HepG2 (cell line): Measurements from ENCODE around the gene ARID1A. TPM values are rescaled to one million over a fixed set of nuclear protein-coding genes. Genes with fewer than 3 reads are reported as not detected.

Experiments used
- ATAC-seq: fragments of 200-7000 bp; cut with Tn5 transposase; 3 replicates; pipeline ENCODE4 v1.9.1; 2020; ENCODE audit warnings: mild to moderate bottlenecking, moderate library complexity
- BruUV-seq: library from RNA; stranded (reverse); fragments of 400-500 nt; replicated peaks from 2 replicates; lab custom pipeline; 2021; lab: Mats Ljungman, UMichigan
- CTCF ChIA-PET: fragments of 300-600 bp; formaldehyde crosslinking; extraction: SDS; loops from one replicate; lab custom pipeline; 2021; ENCODE audit warnings: low total read pairs, inconsistent platforms, low intra/inter-chr PET ratio; lab: Yijun Ruan, JAX
- POLR2A ChIA-PET: fragments of 350-600 bp; sonication (Branson Sonifier 250); formaldehyde crosslinking; loops from one replicate; lab custom pipeline; 2020; ENCODE audit warnings: antibody characterized with exemption, inconsistent platforms; lab: Yijun Ruan, JAX
- DNase-seq: peaks from one replicate; pipeline ENCODE4 v3.0.0-alpha.2; 2015; ENCODE audit warnings: low spot score
- FAIRE-seq: peaks from 3 replicates; lab custom pipeline; 2011; peaks lifted over from hg19 to GRCh38; lab: Jason Lieb, UNC
- H2AFZ ChIP-seq: one replicate; pipeline ENCODE4 v1.6.1; 2011; ENCODE audit warnings: low read length, inconsistent platforms
- H3K27ac ChIP-seq: fragments of 300-600 bp; 3 replicates; pipeline ENCODE4 v1.8.0; 2011; ENCODE audit warnings: mixed run types, mild to moderate bottlenecking, mixed read lengths, low read length, inconsistent platforms; ENCODE audit not compliant: insufficient read depth; ENCODE audit errors: extremely low read length
- H3K27me3 ChIP-seq, 2 experiments: fragments of 200-600 bp in 1 of 2; 2 replicates in 1 of 2; 3 replicates in 1 of 2; pipeline versions ENCODE4 v1.6.0 to v1.8.0; 2011; ENCODE audit warnings: low read length in 2 of 2, mild to moderate bottlenecking in 2 of 2, moderate library complexity in 2 of 2, inconsistent platforms in 1 of 2; ENCODE audit not compliant: insufficient read depth in 2 of 2, control insufficient read depth in 1 of 2
- H3K36me3 ChIP-seq, 2 experiments: fragments of 200-600 bp in 1 of 2; replicated peaks in 1 of 2; 2 replicates in 1 of 2; 3 replicates in 1 of 2; pipeline versions ENCODE4 v1.5.1 to v1.8.0; 2011; ENCODE audit warnings: low read length in 2 of 2, inconsistent platforms in 1 of 2; ENCODE audit not compliant: insufficient read depth in 2 of 2, control insufficient read depth in 1 of 2
- H3K4me1 ChIP-seq: 2 replicates; pipeline ENCODE4 v1.5.1; 2012; ENCODE audit warnings: low read length, inconsistent platforms; ENCODE audit not compliant: insufficient read depth
- H3K4me2 ChIP-seq: 2 replicates; pipeline ENCODE4 v1.6.0; 2011; ENCODE audit warnings: low read depth, low read length, inconsistent platforms
- H3K4me3 ChIP-seq, 3 experiments: fragments of 200-600 bp in 1 of 3; sonication (generic), shearing (Covaris generic) in 1 of 3; replicated peaks in 1 of 3; 2 replicates each; pipeline ENCODE4 v1.5.1; 2011 to 2016; ENCODE audit warnings: low read length in 3 of 3, inconsistent platforms in 2 of 3, low read depth in 2 of 3, mild to moderate bottlenecking in 2 of 3, control low read depth in 1 of 3, mixed read lengths in 1 of 3; ENCODE audit not compliant: insufficient read depth in 1 of 3
- H3K79me2 ChIP-seq: one replicate; pipeline ENCODE4 v1.6.1; 2011; ENCODE audit warnings: low read length, inconsistent platforms; ENCODE audit not compliant: insufficient read depth
- H3K9ac ChIP-seq: 2 replicates; pipeline ENCODE4 v1.6.0; 2011; ENCODE audit warnings: mild to moderate bottlenecking, low read depth, low read length, inconsistent platforms; ENCODE audit not compliant: insufficient read depth
- H3K9me3 ChIP-seq: 2 replicates; pipeline ENCODE4 v1.5.1; 2012; ENCODE audit warnings: mild to moderate bottlenecking, low read length
- H4K20me1 ChIP-seq: 2 replicates; pipeline ENCODE4 v1.6.0; 2011; ENCODE audit warnings: inconsistent platforms, mild to moderate bottlenecking, low read length, moderate library complexity; ENCODE audit not compliant: insufficient read depth
- BCL3 ChIP-seq: sonication (generic); formaldehyde crosslinking; IDR thresholded peaks from 2 replicates; pipeline ENCODE4 v1.5.1; 2020; ENCODE audit warnings: mild to moderate bottlenecking, missing genetic modification reagents, moderate library complexity
- DNMT1 ChIP-seq: sonication (generic); formaldehyde crosslinking; IDR thresholded peaks from 2 replicates; pipeline ENCODE4 v1.5.1; 2020; ENCODE audit warnings: mild to moderate bottlenecking, missing genetic modification reagents
- MAFF ChIP-seq: IDR thresholded peaks from 2 replicates; pipeline ENCODE4 v1.6.1; 2011; ENCODE audit warnings: low read depth, low read length, improper control_type of control experiment
- MAFK ChIP-seq, 2 experiments: IDR thresholded peaks in 1 of 2; conservative IDR thresholded peaks in 1 of 2; 2 replicates each; pipeline ENCODE4 v1.6.1; 2011; ENCODE audit warnings: improper control_type of control experiment in 2 of 2, low read length in 2 of 2
- NFYC ChIP-seq: IDR thresholded peaks from 2 replicates; pipeline ENCODE4 v1.6.1; 2016; ENCODE audit warnings: missing genetic modification reagents, missing compliant biosample characterization
- SAP130 ChIP-seq: IDR thresholded peaks from 2 replicates; pipeline ENCODE4 v1.6.1; 2016; ENCODE audit warnings: low read depth
- ZFP41 ChIP-seq: sonication (generic); formaldehyde crosslinking; IDR thresholded peaks from 2 replicates; pipeline ENCODE4 v1.4.0; 2020; ENCODE audit warnings: mild to moderate bottlenecking, missing genetic modification reagents, borderline replicate concordance
- ZNF597 ChIP-seq: sonication (generic); formaldehyde crosslinking; IDR thresholded peaks from 2 replicates; pipeline ENCODE4 v1.5.0; 2020; ENCODE audit warnings: missing genetic modification reagents
- ZNF782 ChIP-seq: sonication (generic); formaldehyde crosslinking; IDR thresholded peaks from 2 replicates; pipeline ENCODE4 v1.4.0; 2020; ENCODE audit warnings: missing genetic modification reagents, mild to moderate bottlenecking, borderline replicate concordance
- WGBS: methylation state at CpG from one replicate; pipeline ENCODE4 v1.1.6; 2017; ENCODE audit warnings: low lambda C conversion rate; 5-methylcytosine and 5-hydroxymethylcytosine counted together
- in situ Hi-C: cut with HindIII; loops from 2 replicates; pipeline ENCODE4 v1.10.0; 2017; ENCODE audit warnings: low pct_unique_long_range_greater_than_20kb; ENCODE audit not compliant: extremely low pct_ligation_motif_present
- intact Hi-C: fragments of 100-400 bp; cut with micrococcal nuclease; formaldehyde crosslinking; loops from one replicate; pipeline ENCODE4 v1.10.0; 2022; ENCODE audit not compliant: unreplicated experiment
- polyA plus RNA-seq, 8 experiments: library from polyadenylated mRNA; depleted of rRNA in 3 of 8; stranded (reverse) in 7 of 8; unstranded in 1 of 8; fragments of >200 nt; fragmentation: Illumina TruSeq in 4 of 8; extraction: Trizol in 4 of 8; gene quantifications; 2 replicates each; pipeline versions ENCODE4 v1.2.1 to v1.2.3, GENCODE V29; 2011 to 2016; ENCODE audit warnings: low read depth in 4 of 8, missing spikeins in 1 of 8, mixed read lengths in 1 of 8; ENCODE audit not compliant: insufficient read depth in 1 of 8
- total RNA-seq, 5 experiments: library from RNA; depleted of rRNA; stranded (reverse); fragments of >200 nt; fragmentation: Illumina TruSeq; extraction: Trizol; gene quantifications; 2 replicates each; pipeline ENCODE4 v1.2.3, GENCODE V29; 2016; ENCODE audit warnings: low read depth in 1 of 5

ARID1A gene
- total and polyA plus RNA-seq, 2 of the 13 experiments (the other 11 are each of a cell fraction or from before 2014, with no cell fraction given), result 11.9 to 15.9 TPM

DNA sequence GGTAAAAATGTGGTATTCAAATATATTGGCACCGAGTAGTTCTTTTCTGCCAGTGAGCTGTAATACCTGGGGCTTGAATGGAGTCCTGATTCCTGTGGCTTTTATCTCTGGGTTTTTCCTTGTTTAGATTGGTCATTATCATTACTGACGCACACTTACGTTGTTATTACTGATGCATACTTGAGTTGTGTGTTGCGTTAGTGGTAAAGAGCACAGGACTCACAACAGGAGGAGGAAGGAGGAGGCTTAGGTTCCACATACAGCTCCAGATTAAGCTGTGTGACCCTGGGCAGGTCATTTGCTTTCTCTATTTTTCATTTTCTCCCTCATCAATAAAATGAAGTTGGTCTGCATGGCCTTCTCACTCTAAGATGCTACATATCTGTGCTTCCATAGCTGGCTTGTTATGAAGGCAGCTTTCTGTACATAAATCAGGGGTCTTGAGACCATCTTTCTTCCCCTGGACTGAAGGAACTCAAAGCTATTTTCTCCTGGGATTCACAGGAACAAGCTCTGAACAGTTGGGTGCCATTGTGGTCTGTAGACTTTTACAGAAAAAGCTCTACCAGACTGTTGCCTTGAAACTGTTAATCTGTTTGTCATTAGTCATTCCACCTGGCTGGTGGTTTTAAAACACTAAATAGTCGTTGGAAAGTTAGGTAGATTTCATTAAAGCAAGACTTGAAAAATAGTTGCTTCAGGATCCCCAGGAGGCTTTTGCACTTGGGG is 5.6 kb downstream of the ARID1A start:
- Histone ChIP-seq H3K4me2 (peak overlapping the region; percentile 96), H3K4me1 (peaks cover 82% of the 10 kb centered on the region), H3K27me3 (no peaks in the 10 kb centered on the region), H3K36me3 (0 out of 5 replicates have a peak, but pooled peaks cover 0 to 10% of the 10 kb centered on the region in 2 experiments), H3K9me3 (no peaks in the 10 kb centered on the region), H4K20me1 (peaks cover 56% of the 10 kb centered on the region), H3K79me2 (peaks cover 97% of the 10 kb centered on the region), H3K9ac (peak overlapping the region; percentile 24; the same call in 1 of the 2 replicates), H2AFZ (no peak overlapping the region), H3K4me3 (peak overlapping the region in 1 of 3 experiments; percentile 5; a peak in 2 of 6 replicates), H3K27ac (peak overlapping the region; percentile 35)
- in situ Hi-C loops (no loop called here), intact Hi-C loops (no loop called here)
- ChIA-PET POLR2A (interaction anchor here (0.6 to 6.5 kb wide), 4 partner anchors 9 to 120 kb away, joined by 3 to 80 read pairs (median 24); partner anchors contain the start of gene PIGV), CTCF (no interaction called here)
- 74% methylated on average over 5 of the region's 5 CpGs for WGBS
- FAIRE-seq, result no peak
- BruUV-seq, result no TSS peak
- no peak for ATAC-seq
- no peak for DNase-seq
- TF ChIP-seq DNMT1 (CRISPR knock-in tag) (no peak), BCL3 (CRISPR knock-in tag) (no peak), SAP130 (CRISPR knock-in tag) (0 out of 2 replicates have a peak, but pooled peaks have one; percentile 18)

DNA sequence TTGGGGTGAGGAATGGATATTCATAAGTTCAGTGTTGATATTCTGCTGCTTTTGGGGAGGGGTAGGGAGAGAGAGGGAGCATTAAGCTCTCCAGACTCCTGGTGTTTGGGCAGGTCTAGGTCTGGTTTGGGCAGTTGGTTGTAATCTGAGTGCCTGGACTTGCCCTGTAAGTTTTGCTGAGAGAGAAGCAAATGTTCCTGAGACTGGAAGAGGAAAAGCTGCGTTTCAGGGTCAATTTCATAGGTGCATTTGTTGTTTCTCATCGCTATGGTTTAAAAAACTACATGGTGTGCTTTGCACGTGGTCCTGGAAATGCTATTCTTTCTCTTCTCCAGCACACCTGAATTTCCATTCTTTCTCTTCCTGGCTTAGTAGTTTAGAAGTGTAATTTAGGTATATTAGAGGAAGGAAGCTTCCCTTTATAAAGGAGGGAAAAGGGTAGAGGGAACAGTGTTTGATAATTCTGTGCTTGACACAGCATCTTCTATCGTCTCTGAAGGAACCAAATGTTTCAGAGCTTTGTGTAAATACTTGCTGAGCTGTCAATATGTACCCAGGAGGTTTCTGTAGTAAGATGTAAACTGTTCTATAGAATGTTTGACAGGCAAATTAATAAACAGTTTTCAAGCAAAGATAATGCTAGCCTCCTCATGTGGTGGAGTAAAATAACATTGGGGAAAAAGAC is 6.3 kb downstream of the ARID1A start:
- ATAC-seq (no peak), DNase-seq (no peak), FAIRE-seq (no peak)
- WGBS, result 50% methylated on average over 4 of the region's 4 CpGs
- H3K4me3 ChIP-seq, result peak overlapping the region in 1 of 3 experiments; percentile 5; a peak in 1 of 6 replicates
- CTCF ChIA-PET, result no interaction called here
- no peaks in the 10 kb centered on the region for H3K27me3 ChIP-seq
- POLR2A ChIA-PET, result interaction anchor here (0.6 to 6.5 kb wide), 4 partner anchors 9 to 119 kb away, joined by 3 to 80 read pairs (median 24); partner anchors contain the start of gene PIGV
- H3K9ac ChIP-seq, result no peak overlapping the region; the same call in 1 of the 2 replicates
- H4K20me1 ChIP-seq, result peaks cover 56% of the 10 kb centered on the region
- no TSS peak for BruUV-seq
- peaks cover 96% of the 10 kb centered on the region for H3K79me2 ChIP-seq
- H3K4me1 ChIP-seq, result peaks cover 89% of the 10 kb centered on the region
- peak overlapping the region; percentile 35 for H3K27ac ChIP-seq
- H3K36me3 ChIP-seq, result 0 out of 5 replicates have a peak, but pooled peaks cover 0 to 10% of the 10 kb centered on the region in 2 experiments
- no peaks in the 10 kb centered on the region for H3K9me3 ChIP-seq
- in situ Hi-C loops (no loop called here), intact Hi-C loops (no loop called here)
- H3K4me2 ChIP-seq, result peak overlapping the region; percentile 96
- H2AFZ ChIP-seq, result no peak overlapping the region
- TF ChIP-seq ZNF782 (CRISPR knock-in tag) (no peak), ZFP41 (CRISPR knock-in tag) (no peak), MAFF (peak; percentile 47; the same call in 1 of the 2 replicates), ZNF597 (CRISPR knock-in tag) (no peak), MAFK (conservative IDR thresholded peaks at IDR 0.05 in 1 of 2, IDR thresholded peaks at IDR 0.05 in 1 of 2; ENCODE audit: low read length in 2 of 2) (peak; percentile 23 to 66; a peak in 3 of 4 replicates), NFYC (CRISPR knock-in tag) (no peak)
